Gastroesophageal sphincter (tissue), 4 donors: ENCODE results near the gene PRPS1L1. TPM values are rescaled to one million over a fixed set of nuclear protein-coding genes. Genes with fewer than 3 reads are reported as not detected.
A peak's percentile ranks its signal among the peaks of the same experiment; 100 is the strongest.

Source experiments
- ATAC-seq: fragments of 150-250 bp; one replicate; pipeline ENCODE4 v1.9.1; 2016; ENCODE audit warnings: mild to moderate bottlenecking, moderate library complexity
- H3K27ac ChIP-seq, 4 donors: fragments of 200-600 bp; sonication (generic) in 3 of 4; 1 replicate in 3 of 4; 2 replicates in 1 of 4; pipeline ENCODE4 v1.5.1; 2016 to 2019
- H3K27me3 ChIP-seq: fragments of 200-600 bp; sonication (generic); one replicate; pipeline ENCODE4 v1.5.1; 2019
- H3K36me3 ChIP-seq, 2 donors: fragments of 200-600 bp; sonication (generic); one replicate each; pipeline ENCODE4 v1.5.1; 2019; ENCODE audit warnings: control low read depth in 1 of 2
- H3K4me1 ChIP-seq, 3 donors: fragments of 200-600 bp; sonication (generic); 1 replicate in 2 of 3; 2 replicates in 1 of 3; pipeline ENCODE4 v1.5.1; 2016 to 2019; ENCODE audit warnings: control low read depth in 2 of 3
- H3K4me3 ChIP-seq, 2 donors: fragments of 200-600 bp; sonication (generic); one replicate each; pipeline ENCODE4 v1.5.1; 2019; ENCODE audit warnings: mild to moderate bottlenecking in 1 of 2, moderate library complexity in 1 of 2
- H3K9me3 ChIP-seq, 3 donors: fragments of 200-600 bp; sonication (generic); one replicate each; pipeline ENCODE4 v1.5.1; 2017 to 2019; ENCODE audit warnings: control low read depth in 2 of 3
- CTCF ChIP-seq, 4 experiments: fragments of 200-600 bp in 2 of 4; fragments of 450-650 bp in 2 of 4; sonication (generic) in 1 of 4; IDR thresholded peaks; one replicate each; pipeline ENCODE4 v1.5.1; 2017 to 2019; ENCODE audit warnings: antibody characterized with exemption in 4 of 4, mild to moderate bottlenecking in 2 of 4, moderate library complexity in 2 of 4
- EP300 ChIP-seq: sonication (generic); formaldehyde crosslinking; IDR thresholded peaks from one replicate; pipeline ENCODE4 v1.6.1; 2017; ENCODE audit warnings: antibody characterized with exemption, mild to moderate bottlenecking
- POLR2A ChIP-seq, 2 donors: fragments of 450-650 bp; IDR thresholded peaks; one replicate each; pipeline ENCODE4 v1.6.1; 2017; ENCODE audit warnings: antibody characterized with exemption in 2 of 2, mild to moderate bottlenecking in 2 of 2, moderate library complexity in 1 of 2
- POLR2AphosphoS5 ChIP-seq: sonication (generic); formaldehyde crosslinking; IDR thresholded peaks from one replicate; pipeline ENCODE4 v1.6.1; 2017; ENCODE audit warnings: antibody characterized with exemption
- WGBS, 2 donors: methylation state at CpG; one replicate each; pipeline ENCODE4 v1.1.5; 2018; ENCODE audit warnings: low coverage in 1 of 2; 5-methylcytosine and 5-hydroxymethylcytosine counted together
- total RNA-seq, 4 donors: library from RNA; depleted of rRNA; stranded (reverse); fragments of >200 nt; gene quantifications; one replicate each; pipeline ENCODE4 v1.1.0, GENCODE V29; 2016

The PRPS1L1 gene
- total RNA-seq, 4 donors from 2014 or later: not detected

GRCh38 chr7:18036783-18037182 is 9.1 kb upstream of the PRPS1L1 start:
- Histone ChIP-seq H3K27ac (no peak overlapping the region), H3K4me1 (no peaks in the 10 kb centered on the region), H3K36me3 (no peaks in the 10 kb centered on the region), H3K27me3 (no peaks in the 10 kb centered on the region), H3K4me3 (no peak overlapping the region), H3K9me3 (no peaks in the 10 kb centered on the region)
- 93 to 100% methylated on average over 3 of the region's 3 CpGs for WGBS, 2 donors
- ATAC-seq: no peak
- no peak for TF ChIP-seq CTCF (IDR thresholded peaks at IDR 0.05)
- TF ChIP-seq EP300: no peak
- no peak for TF ChIP-seq POLR2A (IDR thresholded peaks at IDR 0.05)
- no peak for TF ChIP-seq POLR2AphosphoS5

GRCh38 chr7:18030758-18031157 is 3.1 kb upstream of the PRPS1L1 start:
- H3K36me3 ChIP-seq: no peaks in the 10 kb centered on the region
- no peak overlapping the region for H3K27ac ChIP-seq
- H3K27me3 ChIP-seq: no peaks in the 10 kb centered on the region
- H3K9me3 ChIP-seq: no peaks in the 10 kb centered on the region
- 0 to 25% methylated on average over 1 of the region's 1 CpG for WGBS, 2 donors
- H3K4me3 ChIP-seq: no peak overlapping the region
- TF ChIP-seq POLR2AphosphoS5 (no peak), CTCF (IDR thresholded peaks at IDR 0.05) (no peak), POLR2A (IDR thresholded peaks at IDR 0.05) (no peak), EP300 (no peak)
- no peak for ATAC-seq
- H3K4me1 ChIP-seq: no peaks in the 10 kb centered on the region

GRCh38 chr7:18020138-18020715 is 7.4 kb downstream of the PRPS1L1 start:
- H3K4me1 ChIP-seq: no peaks in the 10 kb centered on the region
- no peak for TF ChIP-seq EP300
- no peak for TF ChIP-seq CTCF (IDR thresholded peaks at IDR 0.05)
- no peak for TF ChIP-seq POLR2A (IDR thresholded peaks at IDR 0.05)
- 69 to 77% methylated on average over 3 of the region's 3 CpGs for WGBS, 2 donors
- no peaks in the 10 kb centered on the region for H3K27me3 ChIP-seq
- H3K27ac ChIP-seq: peak overlapping the region in 3 of 4 donors; percentile 40 to 68 (median 52)
- no peak overlapping the region for H3K4me3 ChIP-seq
- H3K9me3 ChIP-seq: no peaks in the 10 kb centered on the region
- no peaks in the 10 kb centered on the region for H3K36me3 ChIP-seq
- ATAC-seq: peak; percentile 32

GRCh38 chr7:18019555-18019954 is 8.1 kb downstream of the PRPS1L1 start:
- Histone ChIP-seq H3K4me1 (no peaks in the 10 kb centered on the region), H3K4me3 (no peak overlapping the region), H3K27ac (peak overlapping the region in 3 of 4 donors; percentile 40 to 68 (median 52)), H3K9me3 (no peaks in the 10 kb centered on the region), H3K36me3 (no peaks in the 10 kb centered on the region), H3K27me3 (no peaks in the 10 kb centered on the region)
- 33 to 46% methylated on average over 1 of the region's 1 CpG for WGBS, 2 donors
- peak; percentile 70 for ATAC-seq
- TF ChIP-seq POLR2A (IDR thresholded peaks at IDR 0.05): no peak
- no peak for TF ChIP-seq EP300
- no peak for TF ChIP-seq CTCF (IDR thresholded peaks at IDR 0.05)
- no peak for TF ChIP-seq POLR2AphosphoS5
